ENCODE results near the gene LRRTM2. TPM values are rescaled to one million over a fixed set of nuclear protein-coding genes. Genes with fewer than 3 reads are reported as not detected.

The LRRTM2 gene
- total RNA-seq, 2 donors from 2014 or later, result 0.10 to 0.35 TPM

DNA sequence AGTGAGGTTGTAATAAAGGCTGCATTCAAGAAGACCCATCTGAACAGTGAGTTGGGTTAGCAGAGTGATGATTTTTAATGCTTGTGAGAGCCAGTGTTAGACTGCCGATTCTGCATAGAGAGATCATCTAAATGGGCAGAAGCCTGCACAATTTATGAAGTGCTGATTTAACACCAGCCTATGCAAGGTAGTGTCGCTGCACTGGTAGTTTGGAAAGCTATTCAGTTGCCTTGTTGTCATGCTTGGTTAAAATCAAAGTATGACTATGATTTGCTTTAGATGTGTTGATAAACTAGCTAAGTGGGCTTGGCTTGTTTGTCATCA is 379 bp upstream of the LRRTM2 start:
- Histone ChIP-seq H3K27me3 (no peaks in the 10 kb centered on the region), H3K36me3 (no peaks in the 10 kb centered on the region), H3K9me3 (no peaks in the 10 kb centered on the region), H3K9ac (ENCODE audit: low read depth in 2 of 2, low read length in 2 of 2) (no peak overlapping the region), H3K4me1 (no peaks in the 10 kb centered on the region), H3K27ac (peak overlapping the region; percentile 22), H3K4me3 (no peak overlapping the region)
- TF ChIP-seq, protein P1, sequence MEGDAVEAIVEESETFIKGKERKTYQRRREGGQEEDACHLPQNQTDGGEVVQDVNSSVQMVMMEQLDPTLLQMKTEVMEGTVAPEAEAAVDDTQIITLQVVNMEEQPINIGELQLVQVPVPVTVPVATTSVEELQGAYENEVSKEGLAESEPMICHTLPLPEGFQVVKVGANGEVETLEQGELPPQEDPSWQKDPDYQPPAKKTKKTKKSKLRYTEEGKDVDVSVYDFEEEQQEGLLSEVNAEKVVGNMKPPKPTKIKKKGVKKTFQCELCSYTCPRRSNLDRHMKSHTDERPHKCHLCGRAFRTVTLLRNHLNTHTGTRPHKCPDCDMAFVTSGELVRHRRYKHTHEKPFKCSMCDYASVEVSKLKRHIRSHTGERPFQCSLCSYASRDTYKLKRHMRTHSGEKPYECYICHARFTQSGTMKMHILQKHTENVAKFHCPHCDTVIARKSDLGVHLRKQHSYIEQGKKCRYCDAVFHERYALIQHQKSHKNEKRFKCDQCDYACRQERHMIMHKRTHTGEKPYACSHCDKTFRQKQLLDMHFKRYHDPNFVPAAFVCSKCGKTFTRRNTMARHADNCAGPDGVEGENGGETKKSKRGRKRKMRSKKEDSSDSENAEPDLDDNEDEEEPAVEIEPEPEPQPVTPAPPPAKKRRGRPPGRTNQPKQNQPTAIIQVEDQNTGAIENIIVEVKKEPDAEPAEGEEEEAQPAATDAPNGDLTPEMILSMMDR (IDR thresholded peaks at IDR 0.05), result no peak
- no peak for DNase-seq
- intact Hi-C loops (cut with DNase I), result no loop called here

DNA sequence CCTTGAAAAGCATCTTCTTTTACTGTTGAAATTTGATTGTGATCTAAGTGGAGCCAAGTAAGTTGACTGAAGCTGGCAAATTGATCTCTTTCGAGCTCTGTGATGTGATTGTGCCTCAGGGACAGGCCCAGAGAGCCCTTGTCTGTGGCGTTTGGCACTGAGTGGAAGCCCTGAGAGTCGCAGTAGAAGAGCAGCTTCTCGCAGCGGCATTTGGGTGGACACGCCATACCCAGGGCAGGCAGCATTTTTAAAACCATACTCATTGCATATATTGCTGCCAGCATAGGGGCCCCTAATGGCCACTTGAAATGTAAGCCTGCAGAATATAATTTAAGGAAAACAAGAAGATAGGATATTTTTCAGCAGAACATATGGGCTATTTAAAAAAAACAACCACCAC is 894 bp downstream of the LRRTM2 start:
- Histone ChIP-seq H3K27ac (no peak overlapping the region), H3K9me3 (no peaks in the 10 kb centered on the region), H3K27me3 (no peaks in the 10 kb centered on the region), H3K4me1 (no peaks in the 10 kb centered on the region), H3K36me3 (no peaks in the 10 kb centered on the region), H3K9ac (ENCODE audit: low read depth in 2 of 2, low read length in 2 of 2) (no peak overlapping the region), H3K4me3 (no peak overlapping the region)
- DNase-seq, result no peak
- TF ChIP-seq, protein P1 (IDR thresholded peaks at IDR 0.05), result no peak
- intact Hi-C loops (cut with DNase I), result no loop called here

DNA sequence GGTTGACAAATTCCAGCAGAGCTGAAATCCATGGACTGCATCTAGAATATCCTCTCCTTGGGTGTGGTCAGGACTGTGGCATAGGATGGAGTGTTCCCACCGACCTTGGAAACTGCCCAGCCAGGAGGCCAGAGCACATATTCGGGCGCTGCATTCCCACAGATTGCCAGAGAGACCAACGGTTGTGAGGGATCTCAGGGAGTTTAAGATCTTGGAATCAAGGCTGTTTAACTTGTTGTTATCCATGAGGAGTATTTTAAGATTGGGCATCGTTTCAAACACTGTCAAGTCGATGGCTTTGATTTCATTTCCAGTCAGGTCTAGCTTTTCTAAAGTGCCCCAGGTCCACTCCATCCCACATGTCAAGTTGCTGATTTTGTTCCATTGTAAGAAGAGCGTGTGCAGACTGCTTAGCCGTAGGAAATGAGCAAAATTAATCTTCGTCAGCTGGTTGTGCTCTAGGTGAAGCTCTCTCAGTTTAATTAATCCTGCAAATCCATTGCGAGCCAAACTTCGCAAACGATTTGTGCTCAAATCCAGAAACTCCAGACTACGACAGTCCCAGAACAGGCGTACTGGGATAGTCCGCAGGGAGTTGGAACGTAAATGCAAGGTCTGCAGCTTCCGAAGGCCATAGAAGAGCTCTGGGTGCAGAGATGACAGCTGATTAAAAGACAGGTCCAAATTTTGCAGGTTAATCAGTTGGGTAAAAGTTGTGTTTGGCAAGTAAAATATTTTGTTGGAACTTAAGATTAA is 1.5 kb downstream of the LRRTM2 start:
- no peaks in the 10 kb centered on the region for H3K36me3 ChIP-seq
- H3K9ac ChIP-seq (ENCODE audit: low read depth in 2 of 2, low read length in 2 of 2), result no peak overlapping the region
- no peaks in the 10 kb centered on the region for H3K4me1 ChIP-seq
- TF ChIP-seq, protein P1 (IDR thresholded peaks at IDR 0.05), result no peak
- intact Hi-C loops (cut with DNase I), result no loop called here
- DNase-seq, result no peak
- no peak overlapping the region for H3K27ac ChIP-seq
- H3K4me3 ChIP-seq, result no peak overlapping the region
- H3K27me3 ChIP-seq, result no peaks in the 10 kb centered on the region
- no peaks in the 10 kb centered on the region for H3K9me3 ChIP-seq

DNA sequence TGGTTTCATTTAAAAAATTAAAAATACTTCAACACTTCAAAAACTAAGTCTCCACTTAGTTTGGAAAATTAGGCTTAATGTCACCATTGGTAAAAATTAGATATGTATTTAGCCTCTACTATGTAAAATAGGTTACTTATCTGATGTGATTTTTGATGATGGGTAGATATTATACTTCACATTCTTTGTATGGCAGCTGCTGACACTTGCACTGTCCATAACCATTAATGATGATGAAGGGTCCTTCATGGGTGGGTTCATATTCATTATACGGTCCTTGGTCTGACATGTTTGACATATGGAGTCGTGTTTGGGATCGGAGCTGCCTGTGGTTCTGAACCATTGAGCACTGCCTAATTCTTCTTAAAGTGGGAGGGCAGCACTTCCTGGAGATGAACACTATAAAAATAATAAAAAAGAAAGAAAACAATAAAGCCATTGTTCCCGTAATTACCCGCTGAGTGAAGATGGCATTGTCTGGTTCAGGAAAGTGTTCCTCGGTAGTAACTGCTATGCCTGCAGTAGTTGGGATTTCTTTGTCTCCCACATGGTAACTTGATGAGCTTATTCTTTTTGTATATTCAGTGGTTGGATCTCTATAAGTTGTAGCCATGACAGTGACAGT is 2.2 kb downstream of the LRRTM2 start:
- no peak overlapping the region for H3K27ac ChIP-seq
- TF ChIP-seq, protein P1 (IDR thresholded peaks at IDR 0.05), result no peak
- H3K4me3 ChIP-seq, result no peak overlapping the region
- no peak for DNase-seq
- no peaks in the 10 kb centered on the region for H3K4me1 ChIP-seq
- no peaks in the 10 kb centered on the region for H3K27me3 ChIP-seq
- H3K36me3 ChIP-seq, result no peaks in the 10 kb centered on the region
- no peak overlapping the region for H3K9ac ChIP-seq (ENCODE audit: low read depth in 2 of 2, low read length in 2 of 2)
- intact Hi-C loops (cut with DNase I), result no loop called here
- no peaks in the 10 kb centered on the region for H3K9me3 ChIP-seq

DNA sequence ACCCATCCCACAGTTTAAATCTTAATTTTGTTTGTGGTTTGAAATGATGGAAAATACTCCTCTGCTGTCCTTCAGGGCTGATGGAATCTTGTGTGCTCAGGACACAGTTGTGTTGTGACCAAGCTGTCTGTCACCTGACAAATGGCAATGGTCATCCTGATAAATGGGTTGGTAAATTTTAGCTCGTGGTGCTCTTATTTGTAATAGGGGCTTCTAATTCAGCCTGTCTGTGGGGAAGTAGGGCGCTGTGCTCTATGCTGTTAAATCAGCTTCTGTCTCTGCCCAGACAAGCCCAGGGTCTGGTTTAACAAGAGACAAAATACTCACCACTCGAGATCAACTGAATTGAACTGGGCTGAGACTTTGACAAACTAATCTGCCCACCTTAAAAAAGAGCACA is 4.5 kb downstream of the LRRTM2 start:
- intact Hi-C loops (cut with DNase I), result no loop called here
- TF ChIP-seq, protein P1 (IDR thresholded peaks at IDR 0.05), result no peak
- H3K36me3 ChIP-seq, result no peaks in the 10 kb centered on the region
- H3K9ac ChIP-seq (ENCODE audit: low read depth in 2 of 2, low read length in 2 of 2), result no peak overlapping the region
- no peak for DNase-seq
- no peaks in the 10 kb centered on the region for H3K4me1 ChIP-seq
- no peaks in the 10 kb centered on the region for H3K27me3 ChIP-seq
- H3K4me3 ChIP-seq, result no peak overlapping the region
- H3K27ac ChIP-seq, result no peak overlapping the region
- no peaks in the 10 kb centered on the region for H3K9me3 ChIP-seq

All from colonic mucosa (tissue), 4 donors.